Osteocyte (in vitro differentiated cells): ENCODE results near the gene EDEM2. TPM values are rescaled to one million over a fixed set of nuclear protein-coding genes. Genes with fewer than 3 reads are reported as not detected.

Source experiments
- DNase-seq: peaks from one replicate; pipeline ENCODE4 v3.0.0; 2021; ENCODE audit warnings: mixed read lengths; ENCODE audit not compliant: unreplicated experiment; ENCODE audit errors: extremely low spot score
- H3K27ac Mint-ChIP-seq: one replicate; pipeline ENCODE4 v1.8.0; 2021; ENCODE audit warnings: mild to moderate bottlenecking, mixed read lengths; ENCODE audit not compliant: unreplicated experiment
- H3K27me3 Mint-ChIP-seq: one replicate; pipeline ENCODE4 v1.8.0; 2021; ENCODE audit warnings: mixed read lengths; ENCODE audit not compliant: unreplicated experiment
- H3K36me3 Mint-ChIP-seq: one replicate; pipeline ENCODE4 v1.8.0; 2021; ENCODE audit warnings: mixed read lengths; ENCODE audit not compliant: unreplicated experiment
- H3K4me1 Mint-ChIP-seq: one replicate; pipeline ENCODE4 v1.8.0; 2021; ENCODE audit warnings: mixed read lengths; ENCODE audit not compliant: unreplicated experiment
- H3K4me3 Mint-ChIP-seq: one replicate; pipeline ENCODE4 v1.8.0; 2021; ENCODE audit warnings: mild to moderate bottlenecking, moderate library complexity, mixed read lengths; ENCODE audit not compliant: unreplicated experiment
- H3K9me3 Mint-ChIP-seq: one replicate; pipeline ENCODE4 v1.8.0; 2021; ENCODE audit warnings: mixed read lengths; ENCODE audit not compliant: unreplicated experiment
- total RNA-seq: library from RNA; stranded (reverse); gene quantifications from 2 replicates; pipeline ENCODE4 v1.2.1, GENCODE V29; 2021
- TF ChIP-seq, protein P1 (sequence below): fragments of 200-600 bp; sonication (generic); IDR thresholded peaks from 2 replicates; pipeline ENCODE4 v1.5.0; 2021; ENCODE audit warnings: antibody characterized with exemption, mild to moderate bottlenecking, moderate library complexity

EDEM2 gene
- total RNA-seq, 1 donor from 2014 or later: 17.5 TPM

DNA sequence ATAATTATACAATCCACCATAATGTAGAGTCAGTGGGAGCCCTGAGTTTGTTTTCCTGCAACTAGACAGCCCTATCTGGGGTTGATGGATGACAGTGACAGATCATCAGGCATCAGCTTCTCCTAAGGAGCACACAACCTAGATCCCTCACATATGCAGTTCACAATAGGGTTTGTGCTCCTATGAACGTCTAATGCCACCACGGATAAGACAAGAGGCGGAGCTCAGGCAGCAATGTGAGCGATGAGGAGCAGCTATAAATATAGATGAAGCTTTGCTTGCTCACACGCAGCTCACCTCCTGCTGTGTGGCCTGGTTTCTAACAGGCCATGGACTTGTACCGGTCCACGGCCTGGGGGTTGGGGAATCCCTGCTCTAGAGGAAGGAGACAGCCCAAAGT lies 25.9 kb downstream of the EDEM2 start:
- H3K4me1 Mint-ChIP-seq: peaks cover 10% of the 10 kb centered on the region
- H3K4me3 Mint-ChIP-seq: no peak overlapping the region
- no peak for DNase-seq
- H3K27me3 Mint-ChIP-seq: no peaks in the 10 kb centered on the region
- peaks cover 45% of the 10 kb centered on the region for H3K36me3 Mint-ChIP-seq
- TF ChIP-seq, protein P1, sequence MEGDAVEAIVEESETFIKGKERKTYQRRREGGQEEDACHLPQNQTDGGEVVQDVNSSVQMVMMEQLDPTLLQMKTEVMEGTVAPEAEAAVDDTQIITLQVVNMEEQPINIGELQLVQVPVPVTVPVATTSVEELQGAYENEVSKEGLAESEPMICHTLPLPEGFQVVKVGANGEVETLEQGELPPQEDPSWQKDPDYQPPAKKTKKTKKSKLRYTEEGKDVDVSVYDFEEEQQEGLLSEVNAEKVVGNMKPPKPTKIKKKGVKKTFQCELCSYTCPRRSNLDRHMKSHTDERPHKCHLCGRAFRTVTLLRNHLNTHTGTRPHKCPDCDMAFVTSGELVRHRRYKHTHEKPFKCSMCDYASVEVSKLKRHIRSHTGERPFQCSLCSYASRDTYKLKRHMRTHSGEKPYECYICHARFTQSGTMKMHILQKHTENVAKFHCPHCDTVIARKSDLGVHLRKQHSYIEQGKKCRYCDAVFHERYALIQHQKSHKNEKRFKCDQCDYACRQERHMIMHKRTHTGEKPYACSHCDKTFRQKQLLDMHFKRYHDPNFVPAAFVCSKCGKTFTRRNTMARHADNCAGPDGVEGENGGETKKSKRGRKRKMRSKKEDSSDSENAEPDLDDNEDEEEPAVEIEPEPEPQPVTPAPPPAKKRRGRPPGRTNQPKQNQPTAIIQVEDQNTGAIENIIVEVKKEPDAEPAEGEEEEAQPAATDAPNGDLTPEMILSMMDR: no peak
- H3K9me3 Mint-ChIP-seq: no peaks in the 10 kb centered on the region
- no peak overlapping the region for H3K27ac Mint-ChIP-seq

DNA sequence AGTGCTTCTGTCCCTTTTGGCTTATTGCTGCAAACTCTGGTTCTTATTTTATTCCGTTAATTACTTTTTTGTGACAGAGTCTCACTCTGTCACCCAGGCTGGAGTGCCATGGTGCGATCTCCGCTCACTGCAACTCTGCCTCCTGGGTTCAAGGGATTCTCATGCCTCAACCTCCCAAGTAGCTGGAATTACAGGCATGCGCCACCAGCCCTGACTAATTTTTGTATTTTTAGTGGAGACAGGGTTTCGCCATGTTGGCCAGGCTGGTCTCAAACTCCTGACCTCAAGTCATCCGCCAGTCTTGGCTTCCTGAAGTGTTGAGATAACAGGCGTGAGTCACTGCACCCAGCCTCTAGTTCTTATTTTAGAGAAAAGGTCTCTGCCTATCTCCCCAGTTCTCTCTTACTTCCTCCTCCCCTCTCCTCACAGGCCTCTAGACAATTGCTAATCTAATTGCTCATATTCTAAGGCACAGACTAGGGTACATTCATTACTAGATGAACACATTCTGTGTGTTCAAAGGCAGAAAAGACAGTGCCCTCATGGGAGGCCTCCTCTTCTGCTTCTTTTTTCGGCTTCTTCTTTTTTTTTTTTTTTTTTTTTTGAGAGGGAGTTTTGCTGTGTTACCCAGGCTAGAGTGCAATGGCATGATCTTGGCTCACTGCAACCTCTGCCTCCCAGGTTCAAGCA lies 27.0 kb downstream of the EDEM2 start:
- H3K4me1 Mint-ChIP-seq: peaks cover 10% of the 10 kb centered on the region
- H3K36me3 Mint-ChIP-seq: peaks cover 43% of the 10 kb centered on the region
- no peaks in the 10 kb centered on the region for H3K9me3 Mint-ChIP-seq
- TF ChIP-seq, protein P1: no peak
- no peak for DNase-seq
- no peak overlapping the region for H3K4me3 Mint-ChIP-seq
- H3K27me3 Mint-ChIP-seq: no peaks in the 10 kb centered on the region
- H3K27ac Mint-ChIP-seq: no peak overlapping the region

DNA sequence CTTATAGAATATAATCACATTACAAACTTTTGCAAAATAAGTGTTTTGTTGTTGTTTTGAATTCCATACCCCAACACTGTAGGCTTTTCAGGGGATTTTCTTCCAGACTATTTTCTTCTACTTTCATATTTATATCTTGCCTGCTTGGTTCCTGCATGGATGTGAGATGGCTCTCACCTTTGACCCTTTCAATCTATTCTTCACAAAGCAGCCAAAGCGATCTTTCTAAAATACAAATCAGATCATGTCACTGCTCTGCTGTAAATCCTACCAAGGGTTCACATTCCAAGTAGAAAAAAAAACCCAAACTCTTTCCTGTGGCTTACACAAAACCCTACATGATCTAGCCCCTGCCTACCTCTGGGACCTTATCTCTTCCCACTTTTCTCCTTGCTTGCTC lies 29.5 kb downstream of the EDEM2 start:
- Mint-ChIP-seq H3K36me3 (peaks cover 34% of the 10 kb centered on the region), H3K4me3 (no peak overlapping the region), H3K27ac (peak overlapping the region; percentile 5), H3K9me3 (no peaks in the 10 kb centered on the region), H3K4me1 (peaks cover 10% of the 10 kb centered on the region), H3K27me3 (no peaks in the 10 kb centered on the region)
- no peak for DNase-seq
- TF ChIP-seq, protein P1: no peak

DNA sequence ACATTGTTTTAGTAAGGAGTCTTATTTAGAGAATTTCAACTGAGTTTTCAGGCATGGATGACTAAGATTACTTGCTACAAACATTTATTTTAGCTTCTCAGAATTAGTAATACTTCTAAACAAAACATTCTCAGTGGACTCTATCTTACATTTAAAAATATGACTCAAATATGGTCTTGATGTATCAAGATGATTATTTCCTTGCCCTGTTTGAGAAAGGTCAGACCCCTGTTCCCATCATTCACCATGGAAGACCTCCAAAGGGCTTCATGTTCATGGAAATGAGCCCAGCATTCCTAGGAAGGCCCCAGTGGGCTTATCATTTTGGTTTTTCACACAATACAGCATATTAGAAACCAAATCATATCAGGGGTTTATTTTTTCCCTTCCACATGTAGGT lies 29.9 kb downstream of the EDEM2 start:
- H3K27ac Mint-ChIP-seq: peak overlapping the region; percentile 5
- no peaks in the 10 kb centered on the region for H3K9me3 Mint-ChIP-seq
- TF ChIP-seq, protein P1: no peak
- peaks cover 33% of the 10 kb centered on the region for H3K36me3 Mint-ChIP-seq
- H3K4me3 Mint-ChIP-seq: no peak overlapping the region
- no peak for DNase-seq
- peaks cover 10% of the 10 kb centered on the region for H3K4me1 Mint-ChIP-seq
- H3K27me3 Mint-ChIP-seq: no peaks in the 10 kb centered on the region

DNA sequence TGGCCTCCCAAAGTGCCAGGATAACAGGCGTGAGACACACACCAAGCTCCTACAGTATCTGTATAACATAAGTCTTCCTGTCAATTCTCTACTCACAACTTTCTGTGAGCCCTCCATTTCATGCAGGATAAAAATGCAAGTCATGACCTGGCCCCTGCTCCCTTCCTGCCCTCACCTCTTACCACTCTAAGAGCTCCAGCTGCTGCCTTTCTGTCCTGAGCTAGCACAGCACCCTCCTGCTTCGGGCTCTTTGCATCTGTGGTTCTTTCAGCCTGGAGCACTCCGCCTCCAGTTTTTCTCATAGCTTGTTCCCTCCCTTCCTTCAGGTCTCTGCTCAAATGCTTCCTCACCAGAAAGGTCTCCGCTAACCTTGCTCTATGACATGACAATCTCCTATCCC lies 30.9 kb downstream of the EDEM2 start:
- peaks cover 36% of the 10 kb centered on the region for H3K36me3 Mint-ChIP-seq
- TF ChIP-seq, protein P1: no peak
- no peaks in the 10 kb centered on the region for H3K27me3 Mint-ChIP-seq
- H3K4me3 Mint-ChIP-seq: no peak overlapping the region
- H3K4me1 Mint-ChIP-seq: peaks cover 10% of the 10 kb centered on the region
- no peaks in the 10 kb centered on the region for H3K9me3 Mint-ChIP-seq
- no peak overlapping the region for H3K27ac Mint-ChIP-seq
- DNase-seq: no peak
